Measurements from ENCODE around the gene TARP.
"Not testable (repeated sequence)": the region's sequence is repeated elsewhere in the genome, so short reads cannot be mapped to it uniquely, and the experiment has no call there.

The TARP gene

DNA sequence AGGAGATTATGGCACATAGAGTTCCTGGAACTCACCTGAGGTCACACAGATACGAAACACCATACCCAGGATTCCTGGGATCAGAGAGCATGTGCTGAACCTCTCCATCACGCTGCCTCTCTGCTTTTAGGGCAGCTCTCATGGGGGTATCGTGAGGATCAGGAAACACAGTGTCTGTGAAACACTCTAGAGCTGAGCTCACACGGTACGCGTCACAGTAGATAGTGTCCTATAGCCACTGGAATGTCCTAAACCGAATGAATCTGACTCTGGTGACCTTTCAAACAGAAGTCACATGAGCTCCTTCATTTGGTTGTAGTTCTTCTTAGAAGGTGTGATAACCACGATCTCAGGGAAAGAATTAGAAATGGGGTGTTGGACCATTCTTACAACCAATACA lies 14.3 kb downstream of the TARP start:
- DNase-seq = not testable (repeated sequence)

DNA sequence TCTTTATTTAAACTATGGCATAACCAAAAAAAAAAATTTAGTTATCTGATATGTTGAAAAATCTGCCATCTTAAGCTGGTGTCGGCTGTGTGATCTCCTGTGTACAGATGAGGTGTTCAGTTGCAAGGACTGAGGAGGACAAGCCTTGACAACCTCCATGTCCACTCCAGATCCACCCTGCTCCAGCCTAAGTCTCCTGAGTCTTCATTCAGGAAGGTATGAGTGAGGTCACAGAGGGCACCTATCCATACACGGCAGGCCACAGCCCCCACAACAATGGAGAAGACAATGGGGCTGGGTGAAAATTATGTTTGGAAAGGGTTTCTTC lies 16.1 kb downstream of the TARP start:
- no peak for DNase-seq

DNA sequence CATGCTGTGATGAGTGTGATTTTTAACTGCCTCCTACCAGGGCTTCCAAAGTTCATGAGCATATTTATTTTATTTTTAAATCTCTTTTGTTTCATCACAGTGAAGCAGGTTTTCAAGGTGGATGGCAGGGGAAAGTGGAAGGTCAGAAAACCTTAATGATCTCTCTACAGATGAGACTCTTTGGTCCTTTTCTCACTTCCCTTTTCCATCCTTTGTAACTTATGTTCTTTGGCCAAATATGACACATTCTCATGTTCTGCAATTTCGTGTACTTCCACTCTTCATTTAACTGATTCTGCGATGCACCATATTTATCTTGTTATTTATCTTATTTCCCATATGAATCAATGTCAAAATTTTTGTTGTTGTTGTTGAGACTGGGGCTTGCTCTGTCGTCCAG lies 23.6 kb downstream of the TARP start:
- DNase-seq = not testable (repeated sequence)

DNA sequence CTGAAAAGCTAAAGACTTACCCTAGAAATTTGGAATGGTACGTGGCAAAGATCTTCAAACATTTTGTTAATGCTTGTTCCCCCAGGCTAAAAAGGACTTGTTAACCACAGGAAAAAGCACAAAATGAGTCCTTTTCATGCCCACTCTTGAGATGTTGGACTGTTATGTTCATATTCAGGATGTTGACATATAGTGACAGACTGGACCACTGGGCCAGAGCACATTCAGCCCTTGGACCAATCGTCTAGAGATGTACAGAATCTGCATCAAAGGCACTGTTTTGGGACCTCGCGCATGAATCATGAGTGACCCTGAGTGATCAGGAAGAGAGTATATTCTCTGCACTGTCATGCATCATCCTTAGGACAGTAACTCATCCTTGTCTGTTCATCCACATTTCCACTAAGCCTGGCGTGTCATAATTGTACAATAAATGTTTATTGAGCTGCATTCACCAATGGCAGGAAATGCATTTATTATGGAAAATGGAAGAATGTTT lies 25.3 kb downstream of the TARP start:
- DNase-seq = no peak

DNA sequence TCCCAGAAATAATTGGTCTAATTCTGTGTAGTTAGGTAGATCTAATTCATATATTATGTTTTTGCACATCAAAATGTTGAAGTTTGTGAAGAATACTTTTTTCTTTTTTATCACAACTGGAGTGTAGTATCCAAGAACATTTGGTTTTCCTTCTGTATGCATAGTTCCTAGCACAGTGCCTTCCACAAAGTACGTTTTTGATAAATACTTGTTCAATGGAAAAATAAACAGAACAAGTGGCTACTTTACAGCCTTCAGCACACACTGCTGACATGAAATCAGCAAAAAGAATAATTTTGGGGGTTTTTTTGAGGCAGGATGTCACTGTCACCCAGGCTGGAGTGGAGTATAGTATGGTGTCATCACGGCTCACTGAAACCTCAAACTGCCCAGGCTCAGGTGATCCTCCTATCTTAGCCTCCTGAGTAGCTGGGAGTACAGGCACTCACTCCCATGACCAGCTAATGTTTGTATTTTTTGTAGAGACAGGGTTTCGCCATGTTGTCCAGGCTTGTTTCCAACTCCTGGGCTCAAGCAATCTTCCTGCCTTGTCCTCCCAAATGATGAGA lies 27.9 kb downstream of the TARP start:
- no peak for DNase-seq

DNA sequence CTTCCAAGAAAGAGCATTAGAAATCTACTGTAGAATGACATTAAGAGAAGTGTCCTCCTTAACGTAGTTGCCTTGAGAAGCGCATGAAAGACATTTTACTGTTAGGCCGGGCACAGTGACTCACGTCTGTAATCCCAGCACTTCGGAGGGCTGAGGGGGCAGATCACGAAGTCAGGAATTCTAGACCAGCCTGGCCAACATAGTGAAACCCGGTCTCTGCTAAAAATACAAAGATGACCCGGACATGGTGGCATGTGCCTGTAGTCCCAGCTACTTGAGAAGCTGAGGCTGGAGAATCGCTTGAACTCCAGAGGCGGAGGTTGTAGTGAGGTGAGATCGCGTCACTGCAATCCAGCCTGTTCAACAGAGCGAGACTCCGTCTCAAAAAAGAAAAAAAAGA lies 28.9 kb downstream of the TARP start:
- DNase-seq = no peak

DNA sequence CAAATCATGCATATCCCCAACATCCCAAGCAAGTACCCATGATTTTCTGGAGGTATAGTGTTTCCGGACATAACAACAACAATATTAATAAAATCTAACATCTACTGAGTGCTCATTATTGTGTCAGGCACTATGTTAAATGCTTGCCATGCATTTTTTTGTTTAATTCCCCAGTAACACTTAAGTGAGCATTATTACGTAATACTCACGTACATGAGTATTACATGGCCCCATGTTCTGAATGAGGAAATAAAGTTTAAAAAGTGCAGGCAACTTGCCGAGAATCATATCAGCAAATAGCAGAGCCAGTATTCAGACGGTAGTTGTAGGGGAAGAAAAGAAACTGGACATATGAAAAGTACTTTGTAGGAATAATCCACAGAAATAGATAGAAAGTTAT lies 30.1 kb downstream of the TARP start:
- DNase-seq = not testable (repeated sequence)

DNA sequence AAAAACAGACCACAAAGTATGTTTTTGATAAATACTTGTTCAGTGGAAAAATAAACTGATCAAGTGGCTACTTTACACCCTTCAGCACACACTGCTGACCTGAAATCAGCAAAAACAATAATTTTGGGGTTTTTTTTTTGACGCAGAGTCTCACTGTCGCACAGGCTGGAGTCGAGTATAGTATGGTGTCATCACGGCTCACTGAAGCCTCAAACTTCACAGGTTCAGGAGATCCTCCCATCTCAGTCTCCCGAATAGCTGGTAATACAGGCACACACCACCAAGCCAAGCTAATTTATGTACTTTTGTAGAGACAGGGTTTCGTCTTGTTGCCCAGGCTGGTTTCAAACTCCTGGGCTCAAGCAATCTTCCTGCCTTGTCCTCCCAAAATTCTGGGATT lies 30.6 kb downstream of the TARP start:
- no peak for DNase-seq

DNA sequence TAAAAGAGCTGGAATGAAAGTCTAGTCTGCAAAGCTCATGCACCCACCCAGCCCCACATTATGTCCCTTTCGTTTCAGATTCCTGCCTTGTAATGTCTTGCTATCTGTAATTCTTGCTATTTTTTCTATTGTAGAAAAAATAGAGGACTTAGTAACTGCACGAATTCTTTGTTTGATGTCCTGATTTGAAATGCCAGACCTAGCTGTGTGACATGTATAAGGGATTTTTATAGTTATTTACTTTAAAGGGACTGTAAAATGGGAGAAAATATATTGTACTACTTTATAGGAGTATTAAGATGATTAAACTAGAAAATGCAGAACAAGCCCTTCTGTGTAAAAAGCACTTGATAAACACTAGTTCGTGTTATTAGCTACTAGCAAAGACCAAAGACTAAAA lies 32.4 kb downstream of the TARP start:
- DNase-seq = no peak

DNA sequence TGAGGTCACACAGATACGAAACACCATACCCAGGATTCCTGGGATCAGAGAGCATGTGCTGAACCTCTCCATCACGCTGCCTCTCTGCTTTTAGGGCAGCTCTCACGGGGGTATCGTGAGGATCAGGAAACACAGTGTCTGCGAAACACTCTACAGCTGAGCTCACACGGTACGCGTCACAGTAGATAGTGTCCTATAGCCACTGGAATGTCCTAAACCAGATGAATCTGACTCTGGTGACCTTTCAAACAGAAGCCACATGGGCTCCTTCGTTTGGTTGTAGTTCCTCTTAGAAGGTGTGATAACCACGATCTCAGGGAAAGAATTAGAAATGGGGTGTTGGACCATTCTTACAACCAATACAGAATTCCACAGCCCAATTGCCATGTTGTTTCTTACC lies 34.3 kb downstream of the TARP start:
- DNase-seq = not testable (repeated sequence)

DNA sequence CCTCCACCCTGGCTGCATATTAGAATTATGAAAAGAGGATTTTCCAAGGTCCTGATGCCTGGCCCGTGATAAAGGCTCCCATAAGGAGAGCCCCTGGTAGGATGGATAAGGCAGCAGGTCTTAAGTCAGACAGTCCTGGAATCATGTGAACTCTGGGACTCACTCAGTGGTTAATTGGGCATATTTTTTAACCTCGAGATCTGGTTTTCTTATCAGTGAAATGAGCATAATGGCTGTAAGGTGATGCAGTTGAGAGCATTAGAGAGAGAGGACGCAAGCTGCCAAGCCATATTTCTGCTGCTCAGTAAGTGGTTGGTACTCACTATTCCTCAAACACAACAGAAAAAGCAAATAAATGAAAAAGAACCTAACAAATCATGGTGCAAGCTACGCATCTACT lies 37.8 kb downstream of the TARP start:
- no peak for DNase-seq

DNA sequence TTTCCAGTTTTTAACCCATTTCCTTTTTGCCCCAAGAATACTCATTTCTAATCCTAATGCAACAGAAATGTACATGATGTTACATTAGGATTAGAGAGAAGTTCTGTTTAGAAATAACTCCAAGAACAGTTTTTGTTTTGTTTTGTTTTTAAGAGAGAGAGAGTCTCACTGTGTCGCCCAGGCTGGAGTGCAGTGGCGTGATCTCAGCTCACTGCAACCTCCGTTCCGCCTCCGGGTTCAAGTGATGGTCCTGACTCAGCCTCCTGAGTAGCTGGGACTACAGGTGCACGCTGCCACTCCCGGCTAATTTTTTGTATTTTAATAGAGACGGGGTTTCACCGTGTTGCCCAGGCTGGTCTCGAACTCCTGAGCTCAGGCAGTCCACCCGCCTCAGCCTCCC lies 38.7 kb downstream of the TARP start:
- DNase-seq = not testable (repeated sequence)

DNA sequence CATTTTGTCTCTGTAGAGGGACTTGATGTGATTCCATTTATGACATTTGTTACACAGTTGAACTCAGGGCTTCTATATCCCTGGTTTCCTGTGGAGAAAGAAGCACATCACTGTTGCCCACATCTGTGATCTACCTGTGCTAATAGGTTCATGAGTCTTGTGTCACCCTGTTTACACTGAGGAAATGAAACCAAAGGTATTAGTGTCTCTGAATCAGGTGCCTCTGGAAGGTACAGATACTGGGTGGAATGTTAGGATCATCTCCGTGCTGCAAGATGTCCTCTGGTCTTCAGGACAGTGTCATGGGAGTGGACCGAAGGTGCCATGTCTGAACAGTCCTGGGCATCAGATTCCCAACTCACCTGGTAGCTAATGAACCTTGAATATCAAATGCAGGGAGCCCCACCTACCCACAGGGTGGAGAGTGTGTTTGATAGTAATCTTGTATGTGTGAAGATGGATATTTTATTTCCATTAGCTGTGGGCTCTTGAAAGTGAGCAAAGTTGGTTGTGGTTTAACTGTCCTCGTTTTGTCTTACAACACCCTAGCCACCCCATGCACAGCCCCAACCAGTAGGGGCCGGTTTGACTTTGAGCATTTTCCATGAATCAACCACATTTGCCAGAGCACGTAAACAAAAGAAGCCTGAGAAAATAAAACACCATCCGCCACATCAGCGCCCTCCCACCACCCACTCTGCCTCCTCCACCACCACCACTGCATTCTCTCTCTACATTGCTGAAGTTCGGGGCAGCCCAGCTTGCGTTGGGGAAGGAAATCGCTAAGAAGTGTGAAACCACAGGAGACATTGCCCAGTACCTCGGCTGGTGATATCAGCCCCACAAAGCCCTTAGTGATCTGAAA lies 40.7 kb downstream of the TARP start:
- peak; percentile 10 for DNase-seq

DNA sequence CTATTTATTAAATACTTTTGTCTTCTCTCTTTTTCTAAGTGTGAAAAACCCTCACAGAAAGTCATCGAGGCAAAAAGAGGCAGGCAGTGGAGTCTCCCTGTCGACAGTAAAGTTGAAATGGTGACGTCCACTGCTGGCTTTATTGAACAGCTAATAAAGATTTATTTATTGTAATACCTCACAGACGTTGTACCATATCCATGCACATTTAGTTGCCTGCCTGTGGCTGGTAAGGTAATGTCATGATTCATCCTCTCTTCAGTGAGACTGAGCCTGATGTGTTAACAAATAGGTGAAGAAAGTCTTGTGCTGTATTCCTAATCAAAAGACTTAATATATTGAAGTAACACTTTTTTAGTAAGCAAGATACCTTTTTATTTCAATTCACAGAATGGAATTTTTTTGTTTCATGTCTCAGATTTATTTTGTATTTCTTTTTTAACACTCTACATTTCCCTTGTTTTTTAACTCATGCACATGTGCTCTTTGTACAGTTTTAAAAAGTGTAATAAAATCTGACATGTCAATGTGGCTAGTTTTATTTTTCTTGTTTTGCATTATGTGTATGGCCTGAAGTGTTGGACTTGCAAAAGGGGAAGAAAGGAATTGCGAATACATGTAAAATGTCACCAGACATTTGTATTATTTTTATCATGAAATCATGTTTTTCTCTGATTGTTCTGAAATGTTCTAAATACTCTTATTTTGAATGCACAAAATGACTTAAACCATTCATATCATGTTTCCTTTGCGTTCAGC lies 43.4 kb downstream of the TARP start:
- peak; percentile 19 for DNase-seq

DNA sequence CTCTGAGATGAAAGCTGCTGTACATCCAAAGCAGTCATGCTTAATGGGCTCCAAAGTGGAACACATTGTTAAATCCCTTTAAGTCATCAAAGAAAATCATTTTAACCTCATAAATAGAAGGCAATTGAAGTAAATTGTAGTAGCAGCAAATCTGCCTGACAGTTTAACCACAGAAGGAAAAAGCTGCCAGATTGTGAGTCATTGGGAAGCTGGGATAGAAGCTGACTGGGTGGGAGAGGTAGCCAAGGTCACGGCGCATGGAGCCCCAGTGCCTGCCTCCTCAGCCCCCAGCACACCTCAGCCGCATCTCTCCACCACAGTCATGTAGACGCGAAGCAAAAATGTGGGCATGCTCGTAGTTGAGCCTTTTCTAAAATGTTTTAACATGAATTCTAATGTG lies 44.0 kb downstream of the TARP start:
- DNase-seq = peak; percentile 74

DNA sequence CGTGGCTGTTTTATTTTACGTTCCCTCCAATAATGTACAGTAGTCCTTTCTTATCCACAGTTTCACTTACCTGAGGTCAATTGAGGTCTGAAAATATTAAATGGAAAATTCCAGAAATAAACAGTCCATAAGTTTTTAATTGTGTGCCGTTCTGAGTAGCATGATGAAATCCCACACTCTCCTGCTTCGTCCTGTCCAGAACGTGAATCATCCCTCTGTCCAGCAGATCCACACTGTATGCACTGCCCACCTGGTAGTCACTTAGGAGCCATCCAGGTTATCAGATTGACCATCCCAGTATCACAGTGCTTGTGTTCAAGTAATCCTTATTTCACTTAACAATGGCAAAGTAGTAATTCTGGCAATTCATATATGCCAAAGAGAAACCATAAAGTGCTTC lies 49.0 kb downstream of the TARP start:
- DNase-seq = no peak

DNA sequence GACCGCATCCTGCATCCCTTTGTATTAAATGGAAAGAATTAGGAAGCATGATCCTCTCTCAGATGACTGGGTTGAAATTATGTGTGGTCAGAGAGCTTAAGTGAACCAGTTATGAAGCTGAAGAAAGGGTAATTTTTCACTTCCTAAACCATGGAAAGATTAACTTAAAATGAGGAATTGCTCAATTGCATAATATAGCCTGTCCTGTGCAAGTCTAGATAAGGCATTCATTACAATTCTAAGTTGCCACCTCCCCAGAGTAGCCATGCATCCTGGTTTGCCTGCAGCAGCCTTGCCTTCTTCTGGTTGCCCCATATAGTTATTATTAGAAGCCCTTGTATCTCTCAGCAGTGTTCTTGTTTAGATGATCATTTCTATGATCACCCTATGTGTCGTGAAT lies 50.1 kb downstream of the TARP start:
- DNase-seq = no peak

DNA sequence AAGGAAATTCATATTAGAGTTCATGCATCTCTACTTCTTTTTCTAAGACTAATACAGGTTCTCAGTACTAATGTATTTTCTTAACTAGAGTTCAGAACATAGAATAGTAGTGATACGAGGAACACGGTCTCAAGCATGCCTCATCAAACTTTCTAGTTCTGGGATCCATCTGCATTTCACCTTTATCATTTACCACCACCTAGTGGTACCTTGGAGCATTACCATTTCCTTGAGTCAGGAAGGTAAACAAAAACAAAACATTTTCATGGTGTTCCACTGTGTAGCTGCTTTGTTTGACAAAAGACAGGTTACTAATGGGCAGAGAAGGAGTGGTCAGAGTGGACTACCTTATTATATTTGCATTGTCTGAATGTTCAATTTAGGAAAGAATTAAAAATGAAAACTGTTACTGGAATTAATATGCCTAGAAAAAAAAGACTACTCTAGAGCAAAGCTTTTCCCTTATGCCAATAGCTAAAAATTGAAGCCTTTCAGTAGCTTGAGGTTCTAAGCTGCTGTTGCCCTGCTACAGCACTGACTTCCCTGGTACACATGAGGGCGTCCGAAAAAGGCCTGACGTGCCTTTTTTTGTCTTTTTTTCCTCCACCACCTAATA lies 50.8 kb downstream of the TARP start:
- DNase-seq = peak; percentile 61

DNA sequence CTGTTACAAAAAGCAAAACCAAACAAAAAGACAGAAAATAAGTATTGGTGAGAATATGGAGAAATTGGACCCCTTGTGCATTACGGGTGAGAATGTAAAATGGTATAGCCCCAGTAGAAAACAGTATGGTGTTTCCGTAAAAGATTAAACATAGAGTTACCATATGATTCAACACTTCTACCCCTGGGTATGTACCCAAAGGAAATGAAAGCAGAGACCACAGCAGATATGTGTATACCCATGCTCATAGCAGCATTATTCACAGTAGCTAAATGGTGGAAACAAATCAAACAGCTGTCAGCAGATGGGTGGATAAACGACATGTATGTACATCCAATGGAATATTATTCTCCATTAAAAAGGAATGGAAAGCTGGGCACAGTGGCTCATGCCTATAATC lies 53.0 kb downstream of the TARP start:
- DNase-seq = no peak

DNA sequence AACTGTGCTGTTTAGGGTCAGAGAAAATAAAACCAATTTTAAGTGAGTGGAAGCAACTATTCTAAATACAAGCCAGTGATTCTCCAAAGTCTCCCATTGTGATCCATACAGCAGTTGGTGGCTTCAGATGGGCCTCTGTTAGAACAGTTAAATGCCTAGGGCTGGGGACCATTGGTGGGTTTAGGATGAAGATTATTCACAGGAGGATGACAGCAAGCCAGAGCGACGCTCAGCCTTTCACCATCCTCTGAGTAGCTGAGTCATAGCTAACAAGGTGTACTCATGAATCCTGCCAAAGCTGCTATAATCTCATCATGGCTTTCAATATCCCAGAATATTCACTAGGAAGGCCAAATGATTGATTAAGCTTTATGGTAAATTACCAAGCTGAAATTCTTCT lies 55.8 kb downstream of the TARP start:
- no peak for DNase-seq

DNA sequence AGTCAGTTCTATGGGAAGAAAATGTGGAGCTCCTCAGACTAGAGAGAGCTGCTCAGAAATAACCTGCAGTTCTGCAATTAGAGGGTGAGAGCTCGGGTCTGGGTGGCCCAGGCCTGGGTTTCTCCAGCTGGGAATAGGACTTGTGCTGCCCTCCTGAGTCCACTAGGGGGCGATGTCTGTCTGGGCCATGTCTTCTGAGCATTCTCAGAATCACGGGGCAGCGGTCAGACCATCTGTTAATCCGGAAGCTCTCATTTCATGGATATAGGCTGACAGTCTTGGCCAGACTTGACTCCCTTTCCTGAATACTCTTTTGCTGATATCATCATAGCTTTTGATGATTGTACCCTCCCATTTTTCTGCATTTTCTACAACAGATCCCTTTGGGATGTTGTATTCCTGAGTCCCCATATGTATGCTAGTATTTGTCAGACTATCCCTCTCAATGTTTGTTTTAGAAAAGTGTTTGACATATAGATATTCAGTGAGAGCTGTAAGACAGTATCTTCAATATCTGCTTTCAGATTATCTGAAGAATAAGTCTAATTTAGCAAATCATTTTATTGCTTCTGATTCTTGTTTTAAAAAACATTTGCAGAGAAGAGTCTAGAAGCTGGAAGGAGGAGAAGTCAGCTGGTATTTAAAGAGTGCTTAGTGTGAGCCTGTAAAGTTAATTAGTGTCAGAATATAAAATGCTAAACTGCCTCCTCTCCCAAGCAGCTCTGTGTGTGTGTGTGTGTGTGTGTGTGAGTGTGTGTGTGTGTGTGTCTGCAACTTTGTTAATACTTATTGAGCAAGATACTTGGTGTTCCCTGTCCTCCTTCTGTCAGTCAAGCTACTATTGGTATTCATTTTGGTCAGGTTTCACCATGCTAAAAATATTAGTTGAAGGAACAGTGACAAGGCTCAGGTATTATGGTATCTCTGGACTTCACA lies 57.4 kb downstream of the TARP start:
- peak; percentile 93 for DNase-seq

DNA sequence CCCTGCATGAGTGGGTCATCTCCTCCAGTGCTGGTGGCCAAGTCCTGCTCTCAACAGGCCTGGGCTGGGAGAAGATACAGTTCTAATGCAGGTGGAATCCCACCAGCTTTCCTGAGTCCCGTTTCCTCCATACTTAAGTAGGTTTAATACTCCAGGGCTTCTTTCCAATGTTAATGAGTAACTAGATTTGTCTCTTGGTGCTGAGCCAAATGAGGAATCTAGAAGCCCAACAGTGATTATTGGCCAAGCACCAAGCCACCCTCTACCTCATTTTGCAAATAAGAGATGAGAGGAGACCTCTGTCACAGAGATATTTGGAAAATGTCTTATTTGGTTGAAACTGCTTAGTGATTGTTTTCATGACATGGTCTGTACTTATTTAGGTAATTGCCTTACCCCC lies 58.3 kb downstream of the TARP start:
- DNase-seq = peak; percentile 46
